Breast epithelium (tissue), 3 donors: ENCODE results near the gene IKZF5.

Experiments used
- POLR2A ChIP-seq: fragments of 450-650 bp; IDR thresholded peaks from one replicate; pipeline ENCODE4 v1.6.1; 2016; ENCODE audit warnings: antibody characterized with exemption, mild to moderate bottlenecking, moderate library complexity
- TF ChIP-seq, protein P1 (sequence below), 3 donors: fragments of 450-650 bp; IDR thresholded peaks; one replicate each; pipeline ENCODE4 v1.5.1; 2016 to 2017; ENCODE audit warnings: antibody characterized with exemption in 3 of 3, mild to moderate bottlenecking in 3 of 3, moderate library complexity in 3 of 3

DNA sequence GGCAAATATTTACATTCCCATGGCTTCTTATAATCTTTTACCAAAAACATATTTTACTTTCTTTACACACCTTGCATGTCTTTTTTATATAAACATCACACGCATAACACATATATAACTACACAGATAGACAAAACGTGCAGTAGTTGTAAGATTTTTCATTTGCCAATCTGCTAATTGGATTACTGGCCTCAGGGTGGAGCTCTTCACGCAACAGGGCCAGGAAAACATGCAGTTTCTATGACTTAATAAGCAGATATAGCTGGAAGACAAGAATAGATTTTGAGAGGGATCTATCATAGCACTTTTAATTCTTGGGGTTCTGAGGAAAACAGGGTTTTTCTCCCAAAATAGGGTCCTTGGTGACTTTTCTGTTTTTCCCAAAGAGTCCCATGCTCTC, 12.9 kb upstream of the IKZF5 start:
- TF ChIP-seq, protein P1, sequence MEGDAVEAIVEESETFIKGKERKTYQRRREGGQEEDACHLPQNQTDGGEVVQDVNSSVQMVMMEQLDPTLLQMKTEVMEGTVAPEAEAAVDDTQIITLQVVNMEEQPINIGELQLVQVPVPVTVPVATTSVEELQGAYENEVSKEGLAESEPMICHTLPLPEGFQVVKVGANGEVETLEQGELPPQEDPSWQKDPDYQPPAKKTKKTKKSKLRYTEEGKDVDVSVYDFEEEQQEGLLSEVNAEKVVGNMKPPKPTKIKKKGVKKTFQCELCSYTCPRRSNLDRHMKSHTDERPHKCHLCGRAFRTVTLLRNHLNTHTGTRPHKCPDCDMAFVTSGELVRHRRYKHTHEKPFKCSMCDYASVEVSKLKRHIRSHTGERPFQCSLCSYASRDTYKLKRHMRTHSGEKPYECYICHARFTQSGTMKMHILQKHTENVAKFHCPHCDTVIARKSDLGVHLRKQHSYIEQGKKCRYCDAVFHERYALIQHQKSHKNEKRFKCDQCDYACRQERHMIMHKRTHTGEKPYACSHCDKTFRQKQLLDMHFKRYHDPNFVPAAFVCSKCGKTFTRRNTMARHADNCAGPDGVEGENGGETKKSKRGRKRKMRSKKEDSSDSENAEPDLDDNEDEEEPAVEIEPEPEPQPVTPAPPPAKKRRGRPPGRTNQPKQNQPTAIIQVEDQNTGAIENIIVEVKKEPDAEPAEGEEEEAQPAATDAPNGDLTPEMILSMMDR (IDR thresholded peaks at IDR 0.05), result no peak
- TF ChIP-seq POLR2A, result no peak
